Ishikawa (cell line): ENCODE results near the gene B3GALNT1.

Experiments used
- CEBPB ChIP-seq: IDR thresholded peaks from 2 replicates; pipeline ENCODE4 v1.6.1; 2012
- CREB1 ChIP-seq: IDR thresholded peaks from 2 replicates; pipeline ENCODE4 v1.6.1; 2012; ENCODE audit warnings: low read depth
- EGR1 ChIP-seq: IDR thresholded peaks from 2 replicates; pipeline ENCODE4 v1.6.1; 2012
- EP300 ChIP-seq: IDR thresholded peaks from 2 replicates; pipeline ENCODE4 v1.6.1; 2012; ENCODE audit warnings: borderline replicate concordance
- FOXM1 ChIP-seq: IDR thresholded peaks from 2 replicates; pipeline ENCODE4 v1.6.1; 2012; ENCODE audit warnings: low read depth, borderline replicate concordance
- NFIC ChIP-seq: IDR thresholded peaks from 2 replicates; pipeline ENCODE4 v1.6.1; 2012
- RAD21 ChIP-seq: IDR thresholded peaks from 2 replicates; pipeline ENCODE4 v1.6.1; 2012; ENCODE audit warnings: low read depth
- TAF1 ChIP-seq: IDR thresholded peaks from 2 replicates; pipeline ENCODE4 v1.6.1; 2012; ENCODE audit warnings: low read depth, mild to moderate bottlenecking
- TCF12 ChIP-seq: IDR thresholded peaks from 2 replicates; pipeline ENCODE4 v1.6.1; 2012; ENCODE audit warnings: low read depth
- TEAD4 ChIP-seq: IDR thresholded peaks from 2 replicates; pipeline ENCODE4 v1.6.1; 2012
- USF1 ChIP-seq: IDR thresholded peaks from 2 replicates; pipeline ENCODE4 v1.6.1; 2012
- YY1 ChIP-seq: IDR thresholded peaks from 2 replicates; pipeline ENCODE4 v1.6.1; 2012; ENCODE audit warnings: low read depth
- ZBTB7A ChIP-seq: IDR thresholded peaks from 2 replicates; pipeline ENCODE4 v1.6.1; 2012; ENCODE audit warnings: low read depth
- TF ChIP-seq, protein P1 (sequence below): IDR thresholded peaks from 2 replicates; pipeline ENCODE4 v1.6.1; 2012; ENCODE audit warnings: low read depth, mild to moderate bottlenecking
- TF ChIP-seq, protein P2 (sequence below): IDR thresholded peaks from 2 replicates; pipeline ENCODE4 v1.6.1; 2012

B3GALNT1 gene

DNA sequence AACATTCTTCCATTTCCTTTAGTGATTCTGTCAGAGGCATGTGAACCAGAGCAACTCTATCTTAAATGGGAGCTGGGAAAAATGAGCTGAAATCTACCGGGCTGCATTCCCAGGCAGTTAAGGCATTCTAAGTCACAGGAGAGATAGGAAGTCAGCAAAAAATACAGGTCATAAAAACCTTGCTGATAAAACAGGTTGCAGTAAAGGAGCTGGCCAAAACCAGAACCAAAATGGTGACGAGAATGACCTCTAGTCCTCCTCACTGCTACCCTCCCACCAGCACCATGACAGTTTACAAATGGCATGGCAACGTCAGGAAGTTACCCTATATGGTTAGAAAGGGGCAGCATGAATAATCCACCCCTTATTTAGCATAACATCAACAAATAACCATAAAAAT lies 66.4 kb downstream of the B3GALNT1 start:
- TF ChIP-seq RAD21 (no peak), YY1 (no peak)

GRCh38 chr3:161035711-161036110 lies 69.4 kb downstream of the B3GALNT1 start:
- TF ChIP-seq, protein P1, sequence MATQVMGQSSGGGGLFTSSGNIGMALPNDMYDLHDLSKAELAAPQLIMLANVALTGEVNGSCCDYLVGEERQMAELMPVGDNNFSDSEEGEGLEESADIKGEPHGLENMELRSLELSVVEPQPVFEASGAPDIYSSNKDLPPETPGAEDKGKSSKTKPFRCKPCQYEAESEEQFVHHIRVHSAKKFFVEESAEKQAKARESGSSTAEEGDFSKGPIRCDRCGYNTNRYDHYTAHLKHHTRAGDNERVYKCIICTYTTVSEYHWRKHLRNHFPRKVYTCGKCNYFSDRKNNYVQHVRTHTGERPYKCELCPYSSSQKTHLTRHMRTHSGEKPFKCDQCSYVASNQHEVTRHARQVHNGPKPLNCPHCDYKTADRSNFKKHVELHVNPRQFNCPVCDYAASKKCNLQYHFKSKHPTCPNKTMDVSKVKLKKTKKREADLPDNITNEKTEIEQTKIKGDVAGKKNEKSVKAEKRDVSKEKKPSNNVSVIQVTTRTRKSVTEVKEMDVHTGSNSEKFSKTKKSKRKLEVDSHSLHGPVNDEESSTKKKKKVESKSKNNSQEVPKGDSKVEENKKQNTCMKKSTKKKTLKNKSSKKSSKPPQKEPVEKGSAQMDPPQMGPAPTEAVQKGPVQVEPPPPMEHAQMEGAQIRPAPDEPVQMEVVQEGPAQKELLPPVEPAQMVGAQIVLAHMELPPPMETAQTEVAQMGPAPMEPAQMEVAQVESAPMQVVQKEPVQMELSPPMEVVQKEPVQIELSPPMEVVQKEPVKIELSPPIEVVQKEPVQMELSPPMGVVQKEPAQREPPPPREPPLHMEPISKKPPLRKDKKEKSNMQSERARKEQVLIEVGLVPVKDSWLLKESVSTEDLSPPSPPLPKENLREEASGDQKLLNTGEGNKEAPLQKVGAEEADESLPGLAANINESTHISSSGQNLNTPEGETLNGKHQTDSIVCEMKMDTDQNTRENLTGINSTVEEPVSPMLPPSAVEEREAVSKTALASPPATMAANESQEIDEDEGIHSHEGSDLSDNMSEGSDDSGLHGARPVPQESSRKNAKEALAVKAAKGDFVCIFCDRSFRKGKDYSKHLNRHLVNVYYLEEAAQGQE = no peak
- TF ChIP-seq CEBPB (no peak), TEAD4 (no peak), ZBTB7A (no peak), RAD21 (no peak), EGR1 (no peak), EP300 (no peak), USF1 (no peak), FOXM1 (no peak), YY1 (no peak), TAF1 (no peak), CREB1 (no peak), TCF12 (no peak), NFIC (no peak)
- TF ChIP-seq, protein P2, sequence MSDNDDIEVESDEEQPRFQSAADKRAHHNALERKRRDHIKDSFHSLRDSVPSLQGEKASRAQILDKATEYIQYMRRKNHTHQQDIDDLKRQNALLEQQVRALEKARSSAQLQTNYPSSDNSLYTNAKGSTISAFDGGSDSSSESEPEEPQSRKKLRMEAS = no peak
